Ovary (tissue), 3 donors: Measurements from ENCODE around the gene LIN28B.

ENCODE experiments used
- CTCF ChIP-seq, 3 donors: fragments of 450-650 bp in 2 of 3; fragments of 200-600 bp in 1 of 3; IDR thresholded peaks; one replicate each; pipeline versions ENCODE4 v1.5.1 to v1.8.0; 2016 to 2022; ENCODE audit warnings: antibody characterized with exemption in 3 of 3, mild to moderate bottlenecking in 1 of 3
- EP300 ChIP-seq: sonication (generic); formaldehyde crosslinking; IDR thresholded peaks from one replicate; pipeline ENCODE4 v1.6.1; 2017; ENCODE audit warnings: antibody characterized with exemption
- POLR2A ChIP-seq: fragments of 450-650 bp; IDR thresholded peaks from one replicate; pipeline ENCODE4 v1.6.1; 2017; ENCODE audit warnings: antibody characterized with exemption, mild to moderate bottlenecking, moderate library complexity
- donor health status: DM: no; HTN: no; CAD: no.

GRCh38 chr6:105058846-105059245 is 101.9 kb downstream of the LIN28B start:
- TF ChIP-seq POLR2A: no peak
- TF ChIP-seq CTCF (IDR thresholded peaks at IDR 0.05): no peak
- TF ChIP-seq EP300: no peak
